ENCODE data around the gene KRTAP19-8.

Gene KRTAP19-8

DNA sequence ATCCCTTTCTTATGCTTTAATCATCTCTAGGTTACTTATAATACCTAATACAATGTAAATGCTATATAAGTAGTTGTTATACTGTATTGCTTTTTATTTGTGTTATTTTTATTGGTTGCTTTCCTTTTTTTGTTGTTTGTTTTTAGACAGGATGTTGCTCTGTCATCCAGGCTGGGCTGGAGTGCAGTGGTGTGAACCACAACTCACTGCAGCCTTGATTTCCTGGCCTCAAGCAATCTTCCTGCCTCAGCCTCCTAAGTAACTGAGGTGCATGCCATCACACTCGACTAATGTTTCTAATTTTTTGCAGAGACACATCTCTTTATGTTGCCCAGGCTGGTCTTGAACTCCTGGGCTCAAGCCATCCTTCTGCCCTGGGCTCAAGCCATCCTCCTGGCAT, 26.9 kb downstream of the KRTAP19-8 start:
- ATAC-seq (no peak), DNase-seq (no peak)

DNA sequence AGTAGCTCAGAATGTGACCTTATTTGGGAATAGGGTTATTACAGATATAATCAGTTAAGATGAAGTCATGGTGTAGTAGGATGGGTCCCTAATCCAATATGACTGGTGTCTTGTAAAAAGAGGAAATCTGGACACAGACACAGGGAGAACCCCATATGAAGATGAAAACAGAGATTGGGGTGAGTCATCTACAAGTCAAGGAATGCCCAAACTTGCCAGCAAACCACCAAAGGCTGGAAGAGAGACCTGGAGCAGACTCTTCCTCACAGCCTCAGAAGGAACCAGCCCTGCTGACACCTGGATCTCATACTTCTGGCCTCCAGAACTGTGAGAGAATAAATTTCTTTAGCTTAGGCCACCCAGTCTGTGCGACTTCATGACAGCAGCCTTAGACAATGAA, 29.9 kb downstream of the KRTAP19-8 start:
- ATAC-seq (no peak), DNase-seq (no peak)

GRCh38 chr21:31005019-31005418, 33.3 kb downstream of the KRTAP19-8 start:
- ATAC-seq (no peak), DNase-seq (no peak)

GRCh38 chr21:31003471-31003870, 34.8 kb downstream of the KRTAP19-8 start:
- ATAC-seq (no peak), DNase-seq (no peak)

DNA sequence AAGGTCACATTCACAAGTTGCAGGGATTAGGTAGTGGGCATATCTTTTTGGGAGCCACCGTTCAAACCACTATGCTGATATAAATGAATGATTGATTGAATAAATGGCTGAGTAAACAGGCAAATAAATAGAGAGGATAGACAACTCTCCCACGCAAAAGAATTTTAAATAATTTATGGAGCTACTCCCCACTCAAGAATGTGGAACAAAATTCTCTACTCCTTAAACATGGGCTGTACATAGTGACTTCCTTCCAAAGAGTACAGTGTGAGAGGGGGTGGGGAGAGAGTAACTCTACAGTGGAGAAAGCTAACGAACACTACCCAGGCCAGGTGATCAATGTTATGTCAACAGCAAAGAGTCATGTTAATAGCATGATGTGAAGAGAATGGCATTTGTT, 40.7 kb downstream of the KRTAP19-8 start:
- ATAC-seq (no peak), DNase-seq (no peak)

DNA sequence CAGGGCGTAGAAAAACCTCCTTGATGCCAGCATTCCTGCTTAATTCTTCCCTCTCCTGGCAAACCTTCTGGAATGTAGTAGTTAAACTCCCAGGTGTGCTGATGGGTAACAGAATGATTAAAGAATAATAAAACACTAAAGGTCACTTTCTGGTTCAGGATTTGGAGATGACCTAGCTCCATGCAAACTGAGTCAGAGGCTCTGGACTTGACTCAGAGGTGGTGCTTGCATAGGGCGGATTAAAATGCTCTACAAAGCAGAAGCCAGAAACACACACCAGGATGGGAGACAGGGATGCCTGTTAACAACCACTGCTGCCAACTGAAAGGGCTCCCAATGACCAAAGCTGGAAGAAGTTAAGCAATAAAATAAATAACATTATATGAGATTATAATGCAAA, 41.5 kb downstream of the KRTAP19-8 start:
- DNase-seq: no peak
- ATAC-seq: no peak

- no peak for DNase-seq
- ATAC-seq: no peak
These were observed 43.3 kb downstream of the KRTAP19-8 start for GRCh38 chr21:30994932-30995331.

DNA sequence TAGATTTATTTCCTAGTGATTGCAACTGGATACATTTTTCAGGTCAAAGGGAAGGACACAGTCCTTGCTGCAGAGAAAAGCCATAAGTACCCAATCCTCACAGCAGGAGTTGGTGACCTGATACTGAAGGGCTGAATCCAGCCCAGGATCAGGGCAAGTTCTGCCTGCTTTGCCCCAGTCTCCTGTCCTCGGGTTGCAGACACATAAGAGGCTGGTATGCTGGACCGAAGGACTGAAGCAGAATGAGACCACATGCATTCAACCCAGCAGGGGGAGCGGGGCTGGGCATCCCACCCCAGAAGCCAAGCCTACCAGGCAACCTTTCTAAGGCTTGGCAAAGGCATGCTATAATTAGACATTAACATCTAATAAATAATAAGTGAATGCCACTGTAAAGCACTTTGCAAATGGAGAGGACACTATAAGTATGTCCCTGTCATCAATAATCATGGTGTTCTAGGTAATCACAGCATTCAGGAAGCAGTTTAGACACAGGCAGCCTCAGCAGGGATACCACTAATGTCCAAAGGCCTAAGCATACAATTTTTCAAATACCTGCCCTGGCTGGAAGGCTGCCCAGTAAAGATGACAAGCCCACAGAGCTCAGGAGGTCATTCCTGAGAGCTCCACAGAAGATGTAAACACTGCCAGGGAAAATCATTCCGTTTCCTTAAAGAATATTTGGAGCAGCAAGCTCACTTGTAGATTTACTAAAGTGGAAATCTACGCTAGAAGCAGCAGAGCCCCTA, 47.6 kb downstream of the KRTAP19-8 start:
- ATAC-seq (no peak), DNase-seq (no peak)

GRCh38 chr21:30988706-30989105, 49.6 kb downstream of the KRTAP19-8 start:
- DNase-seq (no peak), ATAC-seq (no peak)
